HG03280 (cell line): ENCODE results near the gene LTBP1.

Experiments used
- ATAC-seq: cut with Tn5 transposase; IDR thresholded peaks from one replicate; pipeline ENCODE4 v1.9.1; 2021; ENCODE audit warnings: mild to moderate bottlenecking, moderate library complexity; ENCODE audit not compliant: unreplicated experiment

LTBP1 gene

DNA sequence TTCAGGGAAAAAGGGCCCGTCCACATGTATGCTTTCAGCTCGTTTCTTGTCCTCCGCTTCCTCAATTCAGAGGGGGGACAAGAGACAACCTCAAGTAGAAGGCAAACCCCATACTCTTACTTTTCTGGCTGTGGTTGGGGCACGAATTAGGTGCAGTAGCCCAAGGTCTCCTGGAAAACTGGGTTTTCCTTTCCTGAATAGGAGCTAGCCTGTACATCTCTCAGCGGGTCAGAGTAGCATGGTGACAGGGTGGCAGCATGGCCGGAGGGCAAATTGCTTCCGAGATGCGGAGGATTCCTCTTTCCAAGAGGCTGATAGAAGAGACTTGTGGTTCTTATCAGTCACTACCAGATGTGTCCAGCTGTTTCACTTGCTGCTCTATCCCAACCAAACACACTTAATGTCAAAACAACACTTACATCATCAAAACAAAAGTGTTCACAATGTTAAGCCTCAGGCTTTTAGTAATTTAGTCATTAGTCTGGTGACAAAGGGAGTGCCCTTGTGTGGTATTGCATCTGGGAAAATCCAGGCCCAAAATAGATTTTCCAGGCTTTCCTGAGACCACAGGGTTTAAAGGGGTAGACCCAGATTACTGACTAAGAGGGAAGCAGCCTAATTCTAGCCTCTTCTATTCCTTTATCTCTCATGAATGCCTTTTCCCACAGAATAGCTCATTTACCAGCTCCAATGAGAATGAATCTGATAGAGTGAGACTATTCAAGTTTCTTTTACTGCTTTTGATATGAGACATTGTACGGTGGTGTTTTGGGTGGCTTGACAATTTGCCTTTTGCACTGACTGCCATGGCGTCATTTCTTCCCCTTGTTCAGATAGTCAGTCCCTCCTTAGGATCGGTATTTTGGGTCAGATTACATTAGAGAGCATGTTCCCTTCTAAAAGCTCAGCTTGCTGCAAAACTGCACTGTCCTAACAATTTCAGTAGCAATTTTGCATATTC, 162.0 kb downstream of the LTBP1 start:
- no peak for ATAC-seq

DNA sequence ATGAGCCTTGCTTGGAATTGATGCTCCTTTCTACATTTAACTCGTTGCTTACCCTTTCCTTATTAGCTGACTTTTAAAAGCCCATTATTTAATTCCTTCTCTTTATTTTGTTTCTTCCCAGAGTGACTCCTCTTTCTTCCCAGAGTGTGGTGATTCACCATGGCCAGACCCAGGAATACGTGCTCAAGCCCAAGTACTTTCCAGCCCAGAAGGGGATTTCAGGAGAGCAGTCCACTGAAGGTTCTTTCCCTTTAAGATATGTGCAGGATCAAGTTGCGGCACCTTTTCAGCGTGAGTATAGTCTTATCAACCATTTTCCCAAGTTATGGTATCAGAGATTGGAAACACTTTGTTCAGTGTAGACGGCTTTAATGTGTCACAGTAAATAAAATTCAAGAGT, 163.7 kb downstream of the LTBP1 start:
- no peak for ATAC-seq

DNA sequence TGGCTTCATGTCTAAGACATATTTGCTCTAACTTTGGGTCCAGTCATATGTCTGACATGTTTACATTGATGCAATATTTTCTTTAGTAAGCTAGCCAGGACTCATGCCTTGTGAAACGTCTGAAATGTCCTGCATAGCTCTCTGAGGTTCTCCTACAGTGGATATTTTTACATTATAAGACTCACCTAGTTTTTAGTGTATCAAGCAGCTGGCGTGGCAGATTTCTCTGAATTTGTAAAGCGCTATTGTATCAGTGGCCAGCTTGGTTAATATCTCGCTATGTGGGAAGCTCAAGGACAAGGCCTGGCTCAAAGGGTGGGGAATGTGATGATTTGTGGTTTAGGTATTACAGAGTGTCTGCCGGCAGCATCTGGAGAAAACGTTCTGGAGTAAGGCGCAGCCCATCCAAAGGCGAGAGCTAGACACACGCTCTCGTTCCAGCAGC, 164.3 kb downstream of the LTBP1 start:
- no peak for ATAC-seq

DNA sequence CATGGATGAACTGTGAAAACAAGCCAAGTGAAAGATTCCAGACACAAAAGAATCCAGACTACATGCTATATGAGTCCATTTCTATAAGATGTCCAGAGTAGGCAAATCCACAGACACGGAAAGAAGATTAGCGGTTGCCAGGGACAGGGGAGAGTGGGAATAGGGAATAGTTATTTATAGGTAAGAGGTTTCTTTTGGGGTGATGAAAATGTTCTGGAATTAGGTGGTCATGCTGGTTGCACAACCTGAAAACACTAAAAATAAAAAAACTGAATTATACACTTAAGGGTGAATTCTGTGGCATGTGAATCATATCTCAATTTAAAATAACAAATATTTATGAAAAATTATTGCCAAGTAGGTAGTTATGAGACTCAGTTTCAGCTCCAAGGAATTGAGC, 168.4 kb downstream of the LTBP1 start:
- no peak for ATAC-seq

DNA sequence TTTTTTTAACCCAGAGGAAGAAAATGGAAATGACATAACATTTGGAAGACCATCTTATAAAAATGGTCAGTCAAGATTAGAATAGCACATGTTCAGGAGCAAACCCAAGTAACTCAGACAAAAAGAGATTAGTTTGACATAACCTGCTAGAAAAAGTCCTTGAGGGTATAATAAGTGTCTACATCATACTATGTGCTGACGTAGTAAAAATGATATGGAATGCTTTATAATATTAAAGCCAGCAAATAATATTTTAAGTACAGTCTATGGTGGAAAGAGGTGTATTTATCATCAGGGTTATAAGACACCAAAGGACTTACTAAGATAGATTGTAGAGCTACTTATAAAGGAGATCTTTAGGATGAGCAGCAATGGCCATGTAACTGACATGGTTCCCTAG, 169.0 kb downstream of the LTBP1 start:
- ATAC-seq = no peak

DNA sequence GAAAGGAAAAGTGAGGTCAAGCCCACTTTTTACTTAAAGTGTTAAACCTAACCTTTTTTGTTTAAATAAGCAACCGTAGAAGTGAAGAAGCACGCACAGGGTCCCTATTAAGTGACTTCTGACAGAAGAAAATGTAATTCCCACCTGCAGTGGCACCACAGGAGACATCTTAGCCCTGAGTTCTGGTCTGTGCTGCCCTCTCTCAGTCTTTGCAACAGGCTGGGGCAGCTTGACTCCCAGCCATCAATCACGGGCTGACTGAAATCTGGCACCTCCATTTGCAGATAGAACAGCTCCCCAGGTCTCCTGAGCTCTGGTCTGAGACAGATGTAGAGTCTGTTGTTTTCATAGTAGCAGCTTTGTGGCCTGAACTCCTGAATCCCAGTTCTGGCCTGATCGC, 170.0 kb downstream of the LTBP1 start:
- no peak for ATAC-seq

DNA sequence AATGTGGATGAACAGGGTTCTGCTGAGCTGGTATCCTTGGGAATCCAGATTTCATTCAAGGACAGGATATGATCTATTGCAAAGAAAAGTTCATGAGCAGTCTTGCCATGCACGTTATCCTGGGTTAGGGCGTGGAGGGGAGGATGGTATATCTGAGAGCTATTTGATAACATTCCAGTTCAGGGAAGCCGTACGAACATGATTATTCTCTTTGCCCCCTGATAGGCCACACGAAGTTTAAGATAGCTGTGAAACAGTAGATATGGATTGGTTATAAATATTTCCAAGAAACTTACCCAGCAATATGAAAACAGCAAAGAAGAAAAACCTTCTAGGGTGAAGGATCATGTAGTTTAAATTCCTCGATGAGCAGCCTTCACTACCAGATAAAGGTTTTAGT, 171.9 kb downstream of the LTBP1 start:
- ATAC-seq = no peak

DNA sequence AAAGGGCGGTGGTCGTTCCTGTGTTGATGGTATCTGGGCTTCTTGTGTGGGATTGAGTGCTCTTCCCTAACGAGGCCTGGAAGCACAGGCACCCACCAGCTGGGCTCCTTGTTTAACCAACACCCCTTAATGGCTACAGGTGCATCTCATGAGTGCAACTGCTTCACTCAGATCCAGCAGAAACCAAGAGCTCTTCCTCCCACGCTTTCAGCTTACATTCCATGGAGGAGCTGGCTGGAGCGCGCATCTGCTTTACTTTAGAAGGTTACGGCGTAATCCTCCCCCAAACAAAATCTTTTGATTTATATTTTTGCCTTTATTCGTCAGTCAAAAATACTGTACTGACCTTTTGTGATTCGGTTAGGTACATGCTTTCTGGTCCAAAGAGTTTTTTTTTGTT, 174.7 kb downstream of the LTBP1 start:
- ATAC-seq = no peak

DNA sequence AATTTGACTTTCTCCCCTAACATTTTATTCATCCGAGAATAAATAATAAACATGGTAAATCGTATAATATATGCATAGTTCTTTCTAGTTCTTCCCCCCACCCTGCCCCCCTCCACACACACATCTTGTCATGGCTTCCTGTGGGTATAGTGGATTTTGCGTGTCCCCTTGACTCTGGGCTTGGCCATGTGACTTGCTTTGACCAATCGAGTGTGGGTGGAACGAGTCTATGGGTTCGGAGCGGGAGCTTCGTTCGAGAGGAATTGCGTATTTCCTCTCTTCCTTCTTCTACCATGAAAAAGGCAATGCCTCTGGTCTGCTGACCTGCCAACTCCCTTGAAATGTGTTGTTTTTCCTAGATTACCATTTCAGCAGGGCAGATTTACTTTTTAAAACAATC, 175.2 kb downstream of the LTBP1 start:
- no peak for ATAC-seq

DNA sequence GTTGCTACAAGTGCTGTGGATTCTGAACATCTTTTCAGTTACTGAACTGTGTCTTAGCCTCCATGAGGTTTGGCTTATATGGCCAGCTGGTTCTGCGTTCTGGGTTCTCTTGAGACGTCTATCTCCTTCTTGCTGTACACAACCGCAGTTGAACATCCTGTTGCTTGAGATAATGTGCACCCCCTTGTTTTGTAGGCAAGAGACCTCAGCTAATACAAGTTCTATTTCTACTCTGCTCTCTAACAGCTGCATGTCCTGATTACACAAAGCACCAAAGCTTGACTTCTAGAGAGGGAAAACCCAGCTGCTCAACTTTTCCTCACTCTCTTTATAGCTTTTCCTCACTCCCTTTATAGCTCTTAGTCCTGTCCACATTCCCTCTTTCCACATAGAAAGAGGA, 176.0 kb downstream of the LTBP1 start:
- ATAC-seq = no peak

DNA sequence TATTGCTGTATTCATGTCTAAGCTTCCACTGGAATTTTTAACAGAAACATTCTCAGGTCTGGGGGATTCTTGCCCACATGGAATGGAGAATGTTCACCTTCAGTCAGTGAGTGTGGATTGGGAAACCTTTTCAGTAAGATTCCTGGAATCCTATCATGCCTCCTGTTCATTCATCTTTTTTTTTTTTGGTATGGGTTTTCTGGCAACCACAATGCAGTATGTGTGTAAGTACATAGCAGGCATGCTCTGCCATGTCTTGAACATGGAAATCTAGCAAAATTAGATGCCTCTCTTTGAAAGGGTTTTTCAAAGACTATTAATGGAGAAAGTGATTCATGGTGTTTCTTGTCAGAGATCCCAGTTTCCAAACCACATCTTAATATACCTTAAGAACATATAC, 176.5 kb downstream of the LTBP1 start:
- no peak for ATAC-seq

DNA sequence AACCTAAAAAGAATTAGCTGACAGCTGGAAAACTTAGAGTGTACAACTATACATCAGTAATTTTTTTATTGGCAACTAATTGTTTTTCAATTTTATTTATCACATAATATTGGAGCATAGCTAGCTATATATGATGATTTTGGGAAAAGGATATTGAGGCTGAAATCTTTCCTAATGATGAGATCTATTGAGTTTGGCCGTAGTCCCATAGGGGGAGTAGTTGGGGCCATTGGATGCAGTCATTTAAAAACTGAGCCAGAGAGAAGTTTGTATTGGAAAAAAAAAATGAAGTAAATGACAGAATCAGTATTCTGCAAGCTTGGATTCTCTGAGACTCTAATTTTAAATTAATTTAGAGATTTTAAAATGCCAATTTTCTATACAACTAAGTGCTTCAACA, 179.8 kb downstream of the LTBP1 start:
- no peak for ATAC-seq

DNA sequence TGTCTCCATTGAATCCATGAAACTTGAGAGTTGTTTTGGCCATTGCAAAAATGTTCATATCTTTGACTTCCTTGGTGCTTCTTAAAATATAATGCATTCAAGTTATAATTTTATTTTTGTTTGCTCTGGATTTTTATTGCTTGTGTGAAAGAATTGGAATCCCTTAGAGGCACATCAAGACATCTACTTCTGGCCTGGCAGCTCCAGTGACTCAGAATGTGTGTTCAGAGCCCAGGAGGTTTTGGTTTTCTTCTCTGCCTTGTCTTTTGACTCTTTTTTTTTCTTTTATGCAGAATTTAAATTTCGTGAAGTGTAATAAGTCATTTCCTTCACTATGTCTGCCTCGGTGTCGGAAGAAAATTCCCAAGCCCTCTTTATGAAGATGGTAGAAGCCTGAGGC, 180.2 kb downstream of the LTBP1 start:
- ATAC-seq = no peak

DNA sequence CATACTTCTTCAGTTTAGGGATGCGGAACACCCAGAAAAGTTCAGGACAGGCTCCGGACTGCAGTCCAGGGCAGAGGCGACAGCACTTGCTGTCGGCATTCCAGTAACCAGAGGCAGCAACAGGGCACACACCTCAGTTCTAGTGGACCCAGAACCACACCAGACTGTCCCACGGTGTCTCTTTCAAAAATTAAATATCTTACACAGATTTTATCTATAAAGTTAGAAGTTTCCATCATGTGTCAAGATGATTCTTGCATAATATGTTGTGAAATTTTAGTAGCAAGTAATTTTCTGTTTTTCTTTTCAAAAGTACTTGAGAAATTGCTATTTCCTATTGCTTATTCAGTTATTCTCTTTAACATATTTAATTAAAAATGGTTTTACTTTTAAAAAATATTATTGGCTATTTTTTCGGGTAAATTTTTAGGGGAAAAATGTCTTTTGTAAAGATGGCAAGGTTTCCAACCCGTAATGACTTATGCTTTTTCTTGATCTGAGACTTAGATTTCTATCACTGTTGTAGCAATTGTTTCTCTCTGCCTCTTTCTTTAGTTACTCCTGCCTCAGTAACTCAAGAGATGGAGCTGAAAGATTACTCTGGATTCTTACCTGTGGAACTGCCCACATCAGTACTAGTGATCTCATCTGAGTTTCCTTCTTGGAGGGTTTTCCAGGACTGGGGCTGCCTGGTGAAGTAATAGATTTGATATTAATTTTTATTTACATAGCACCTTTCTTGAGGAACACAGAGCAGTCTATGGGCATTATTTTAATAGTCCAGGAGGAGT, 182.7 kb downstream of the LTBP1 start:
- ATAC-seq = no peak

DNA sequence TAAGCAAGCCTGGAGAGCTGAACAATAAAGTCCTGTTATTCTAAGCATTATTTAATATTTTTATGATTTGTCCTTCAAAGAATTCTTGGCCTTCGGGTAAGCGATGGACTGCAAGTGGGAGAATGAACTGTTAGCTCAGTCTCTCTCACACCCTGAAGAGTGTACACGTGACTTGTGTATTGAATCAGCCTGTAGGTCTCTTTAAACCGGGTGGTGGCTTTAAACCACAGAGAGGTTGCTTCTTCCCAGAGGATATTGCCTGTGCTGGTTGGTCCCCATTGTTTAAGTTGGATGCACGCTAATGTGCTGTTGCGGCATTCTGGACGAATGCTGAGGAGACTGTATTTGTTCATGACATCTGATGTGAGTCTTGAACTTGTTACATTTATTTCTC, 183.3 kb downstream of the LTBP1 start:
- no peak for ATAC-seq

DNA sequence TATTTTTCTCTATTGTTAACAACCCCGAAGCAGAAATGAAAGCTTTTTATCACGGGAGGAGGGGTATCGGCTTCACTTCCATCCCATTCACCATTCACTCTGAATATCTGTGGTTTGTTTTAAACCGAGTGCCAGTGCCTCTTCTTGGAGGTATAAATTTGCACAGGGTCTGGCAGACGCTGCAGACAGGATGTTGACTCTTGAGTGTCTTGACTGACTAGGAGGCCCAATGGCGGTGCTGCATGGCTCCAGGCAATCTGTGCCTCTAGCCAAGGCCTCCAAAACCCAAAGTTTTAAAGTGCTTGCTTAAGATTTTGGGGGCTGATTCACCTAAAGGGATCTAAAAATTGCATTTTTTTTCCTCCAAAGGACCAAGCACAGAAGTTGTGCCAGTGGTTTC, 183.8 kb downstream of the LTBP1 start:
- ATAC-seq = no peak

DNA sequence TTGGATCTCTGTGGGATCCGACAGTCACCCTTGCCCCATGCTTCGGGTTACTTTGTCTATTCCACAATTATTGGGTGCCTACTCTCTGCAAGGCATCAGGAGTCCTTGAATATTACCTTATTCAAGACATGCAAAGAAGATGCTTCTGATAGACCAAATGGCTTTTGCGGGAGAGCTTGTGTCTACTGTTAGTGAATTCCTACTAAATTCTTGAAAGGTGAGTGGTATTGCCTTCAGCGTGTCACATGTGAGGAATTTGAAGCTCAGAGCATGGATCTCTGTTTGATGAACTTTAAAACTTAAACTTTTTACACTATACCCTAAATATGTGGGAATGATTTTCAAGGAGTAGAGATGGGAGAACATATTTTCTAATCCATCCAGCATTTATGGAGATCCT, 184.4 kb downstream of the LTBP1 start:
- ATAC-seq = no peak

DNA sequence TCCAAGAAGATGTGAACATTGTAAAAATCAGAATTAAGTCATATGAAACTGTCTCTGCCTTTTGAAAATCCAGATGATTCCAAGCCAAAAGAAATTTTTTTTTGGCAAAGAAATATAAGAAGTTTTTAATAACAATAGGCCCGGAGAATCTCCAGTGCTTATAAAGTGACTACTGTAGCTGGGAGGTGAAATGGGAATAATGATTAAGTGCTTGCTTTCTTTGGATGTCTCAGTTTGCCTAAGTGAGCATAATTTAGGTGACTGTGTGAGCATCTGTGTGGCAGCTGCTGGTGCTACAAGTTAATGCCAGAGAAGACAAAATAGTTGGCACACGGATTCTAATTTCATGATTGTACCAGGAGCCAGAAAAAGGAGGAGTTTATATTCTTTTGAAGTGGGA, 185.0 kb downstream of the LTBP1 start:
- ATAC-seq = no peak

DNA sequence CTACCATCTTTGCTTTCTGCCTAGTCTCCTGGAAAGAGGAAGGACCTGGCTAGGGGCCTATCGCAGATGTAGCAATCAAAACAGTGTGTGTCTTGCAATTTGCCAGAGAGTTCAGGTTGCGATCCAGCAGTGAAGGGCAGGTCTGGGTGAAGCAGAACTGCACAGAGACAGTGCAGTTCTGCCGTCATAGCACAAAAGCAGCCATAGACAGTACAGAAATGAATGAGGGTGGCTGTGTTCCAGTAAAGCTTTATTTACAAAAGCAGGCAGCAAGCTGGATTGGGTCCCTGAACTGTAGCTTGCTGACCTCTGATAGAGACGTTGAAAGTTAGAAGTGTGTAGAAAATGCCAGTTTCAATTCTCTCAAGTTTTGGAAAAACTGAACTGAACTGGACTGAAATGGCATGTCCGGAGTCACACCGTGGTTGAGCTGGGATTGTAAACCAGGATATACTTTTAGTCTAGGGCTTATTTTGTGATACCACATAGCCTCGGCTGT, 186.8 kb downstream of the LTBP1 start:
- no peak for ATAC-seq

DNA sequence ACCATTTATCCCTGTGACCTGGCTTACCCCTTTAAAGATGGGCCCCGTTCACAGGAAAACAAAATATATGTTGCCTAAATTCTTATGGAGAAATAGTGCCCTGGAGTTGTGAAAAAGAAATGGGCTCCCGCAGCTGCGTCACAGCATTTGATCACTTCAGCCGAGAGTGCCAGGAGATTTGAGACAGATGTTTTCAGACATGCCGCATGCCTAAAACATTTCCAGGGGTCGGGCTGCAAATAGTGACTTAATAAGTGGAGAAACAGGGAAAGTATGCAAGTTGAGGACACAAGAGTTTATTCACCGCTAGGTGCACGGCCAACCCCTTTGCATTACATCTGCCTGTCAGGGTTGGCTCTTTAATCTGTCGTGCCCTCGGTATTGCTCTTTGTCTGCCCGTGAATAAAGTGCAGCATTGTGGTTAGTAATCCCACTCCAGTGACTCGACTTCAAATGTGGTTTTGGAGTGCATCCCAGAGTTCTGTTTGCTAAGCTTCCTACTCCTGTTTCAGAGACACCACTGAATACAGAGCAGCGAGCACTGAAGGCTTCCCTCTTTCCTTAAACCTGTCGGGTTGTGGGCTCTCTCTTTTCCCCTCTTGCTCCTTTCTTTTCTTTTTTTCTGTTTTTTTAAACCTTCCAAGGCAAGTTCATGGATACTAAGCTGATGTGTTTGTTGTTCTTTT, 187.5 kb downstream of the LTBP1 start:
- no peak for ATAC-seq

DNA sequence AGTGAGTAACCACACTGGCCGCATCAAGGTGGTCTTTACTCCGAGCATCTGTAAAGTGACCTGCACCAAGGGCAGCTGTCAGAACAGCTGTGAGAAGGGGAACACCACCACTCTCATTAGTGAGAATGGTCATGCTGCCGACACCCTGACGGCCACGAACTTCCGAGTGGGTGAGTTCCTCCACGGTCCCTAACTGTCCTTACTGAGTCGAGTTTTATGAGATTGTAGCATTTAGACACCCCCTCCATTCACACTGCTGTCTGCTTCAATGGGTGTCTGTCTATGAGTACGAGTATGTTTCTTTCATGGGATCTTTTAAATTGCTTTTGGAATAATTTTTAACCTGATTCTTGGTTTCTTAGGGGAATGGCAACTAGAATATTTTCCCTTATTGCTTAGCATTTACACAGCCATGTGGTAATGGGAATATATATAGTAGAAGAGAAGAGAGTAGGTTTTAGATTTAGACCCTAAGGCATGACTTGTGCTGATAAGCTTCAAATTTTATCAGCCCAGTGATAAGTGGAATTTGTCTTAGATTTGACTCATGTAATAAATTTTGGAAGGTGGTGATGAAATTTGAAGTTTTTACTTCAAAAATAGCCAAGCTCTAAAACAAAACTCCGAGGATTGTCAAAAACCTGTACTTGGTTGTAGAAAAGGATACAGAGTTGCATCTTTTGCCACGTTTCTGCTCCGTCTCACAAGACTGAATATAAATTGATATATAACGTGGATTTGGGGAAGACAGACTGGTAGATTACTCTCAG, 188.2 kb downstream of the LTBP1 start:
- ATAC-seq = no peak
